ENCODE measurements around the gene GRM5. TPM values are rescaled to one million over a fixed set of nuclear protein-coding genes. Genes with fewer than 3 reads are reported as not detected.

The GRM5 gene
- total RNA-seq, 2 donors from 2014 or later: 1.4 to 8.6 TPM

- Histone ChIP-seq H3K36me3 (no peaks in the 10 kb centered on the region), H3K27ac (no peak overlapping the region), H3K9me3 (no peaks in the 10 kb centered on the region), H3K4me1 (ENCODE audit: control insufficient read depth in 1 of 2, low read depth in 2 of 2) (no peaks in the 10 kb centered on the region), H3K27me3 (replicated peaks; ENCODE audit: insufficient read depth) (no peaks in the 10 kb centered on the region), H3K4me3 (no peak overlapping the region)
- no peak for DNase-seq (ENCODE audit: low spot score)
- TF ChIP-seq CTCF (IDR thresholded peaks at IDR 0.05): no peak
- no peak for ATAC-seq (ENCODE audit: insufficient number of reproducible peaks, low FRiP score, low read depth)
Measured at GRCh38 chr11:88692306-88693086, 373.3 kb downstream of the GRM5 start.

GRCh38 chr11:88689548-88690240 lies 376.1 kb downstream of the GRM5 start:
- ATAC-seq (ENCODE audit: insufficient number of reproducible peaks, low FRiP score, low read depth): no peak

GRCh38 chr11:88683024-88683423 lies 382.8 kb downstream of the GRM5 start:
- H3K4me3 ChIP-seq: no peak overlapping the region
- no peaks in the 10 kb centered on the region for H3K27me3 ChIP-seq (replicated peaks; ENCODE audit: insufficient read depth)
- no peak for DNase-seq (ENCODE audit: low spot score)
- no peak for ATAC-seq (ENCODE audit: insufficient number of reproducible peaks, low FRiP score, low read depth)
- H3K36me3 ChIP-seq: no peaks in the 10 kb centered on the region
- H3K27ac ChIP-seq: no peak overlapping the region
- H3K9me3 ChIP-seq: no peaks in the 10 kb centered on the region
- no peaks in the 10 kb centered on the region for H3K4me1 ChIP-seq (ENCODE audit: control insufficient read depth in 1 of 2, low read depth in 2 of 2)
- no peak for TF ChIP-seq CTCF (IDR thresholded peaks at IDR 0.05)

More at GRCh38 chr11:88689548-88690240, 376.1 kb downstream of the GRM5 start:
- H3K9me3 ChIP-seq: no peaks in the 10 kb centered on the region
- no peaks in the 10 kb centered on the region for H3K4me1 ChIP-seq (ENCODE audit: control insufficient read depth in 1 of 2, low read depth in 2 of 2)
- TF ChIP-seq CTCF (IDR thresholded peaks at IDR 0.05): no peak
- no peaks in the 10 kb centered on the region for H3K27me3 ChIP-seq (replicated peaks; ENCODE audit: insufficient read depth)
- no peaks in the 10 kb centered on the region for H3K36me3 ChIP-seq
- no peak overlapping the region for H3K27ac ChIP-seq
- H3K4me3 ChIP-seq: no peak overlapping the region
- no peak for DNase-seq (ENCODE audit: low spot score)

- Histone ChIP-seq H3K9me3 (no peaks in the 10 kb centered on the region), H3K4me3 (no peak overlapping the region), H3K4me1 (ENCODE audit: control insufficient read depth in 1 of 2, low read depth in 2 of 2) (no peaks in the 10 kb centered on the region), H3K36me3 (no peaks in the 10 kb centered on the region), H3K27ac (no peak overlapping the region), H3K27me3 (replicated peaks; ENCODE audit: insufficient read depth) (no peaks in the 10 kb centered on the region)
- DNase-seq (ENCODE audit: low spot score) (no peak), ATAC-seq (ENCODE audit: insufficient number of reproducible peaks, low FRiP score, low read depth) (no peak)
- TF ChIP-seq CTCF (IDR thresholded peaks at IDR 0.05): no peak
Measured at GRCh38 chr11:88680806-88681205, 385.0 kb downstream of the GRM5 start.

- ATAC-seq (ENCODE audit: insufficient number of reproducible peaks, low FRiP score, low read depth) (no peak), DNase-seq (ENCODE audit: low spot score) (no peak)
- H3K4me1 ChIP-seq (ENCODE audit: control insufficient read depth in 1 of 2, low read depth in 2 of 2): no peaks in the 10 kb centered on the region
- H3K4me3 ChIP-seq: no peak overlapping the region
- no peak overlapping the region for H3K27ac ChIP-seq
- TF ChIP-seq CTCF (IDR thresholded peaks at IDR 0.05): no peak
- no peaks in the 10 kb centered on the region for H3K27me3 ChIP-seq (replicated peaks; ENCODE audit: insufficient read depth)
- H3K36me3 ChIP-seq: no peaks in the 10 kb centered on the region
- no peaks in the 10 kb centered on the region for H3K9me3 ChIP-seq
Measured at GRCh38 chr11:88666364-88666763, 399.4 kb downstream of the GRM5 start.

Measured in thoracic aorta (tissue), 2 donors.